GM10248 (cell line): ENCODE measurements around the gene CAMTA1.

Experiments
- CTCF ChIA-PET: fragments of 300-600 bp; sonication (Branson Sonifier 250); formaldehyde crosslinking; extraction: SDS; loops from one replicate; lab custom pipeline; 2021; ENCODE audit warnings: antibody characterized with exemption; lab: Yijun Ruan, JAX
- POLR2A ChIA-PET: fragments of 350-650 bp; sonication (Branson Sonifier 250); formaldehyde crosslinking; extraction: SDS; loops from one replicate; lab custom pipeline; 2020; ENCODE audit warnings: antibody characterized with exemption; lab: Yijun Ruan, JAX
- DNase-seq: peaks from one replicate; pipeline ENCODE4 v3.0.0; 2012; ENCODE audit errors: extremely low spot score
- TF ChIP-seq, protein P1 (sequence below): IDR thresholded peaks from 2 replicates; pipeline ENCODE4 v1.5.1; 2012; ENCODE audit warnings: mild to moderate bottlenecking, low read depth; ENCODE audit errors: extremely low read depth, missing control alignments, control extremely low read depth

The CAMTA1 gene

GRCh38 chr1:6785728-6786505 lies 663 bp downstream of the CAMTA1 start:
- ChIA-PET POLR2A (interaction anchor here (0.8 kb wide), 1 partner anchor 13 kb away, joined by 3 read pairs; no protein-coding TSS in a partner anchor), CTCF (interaction anchor here (1.3 to 3.6 kb wide), 4 partner anchors 12 to 102 kb away, joined by 4 to 11 read pairs (median 4); partner anchors contain the start of gene DNAJC11)
- peak; percentile 85 for DNase-seq
- TF ChIP-seq, protein P1, sequence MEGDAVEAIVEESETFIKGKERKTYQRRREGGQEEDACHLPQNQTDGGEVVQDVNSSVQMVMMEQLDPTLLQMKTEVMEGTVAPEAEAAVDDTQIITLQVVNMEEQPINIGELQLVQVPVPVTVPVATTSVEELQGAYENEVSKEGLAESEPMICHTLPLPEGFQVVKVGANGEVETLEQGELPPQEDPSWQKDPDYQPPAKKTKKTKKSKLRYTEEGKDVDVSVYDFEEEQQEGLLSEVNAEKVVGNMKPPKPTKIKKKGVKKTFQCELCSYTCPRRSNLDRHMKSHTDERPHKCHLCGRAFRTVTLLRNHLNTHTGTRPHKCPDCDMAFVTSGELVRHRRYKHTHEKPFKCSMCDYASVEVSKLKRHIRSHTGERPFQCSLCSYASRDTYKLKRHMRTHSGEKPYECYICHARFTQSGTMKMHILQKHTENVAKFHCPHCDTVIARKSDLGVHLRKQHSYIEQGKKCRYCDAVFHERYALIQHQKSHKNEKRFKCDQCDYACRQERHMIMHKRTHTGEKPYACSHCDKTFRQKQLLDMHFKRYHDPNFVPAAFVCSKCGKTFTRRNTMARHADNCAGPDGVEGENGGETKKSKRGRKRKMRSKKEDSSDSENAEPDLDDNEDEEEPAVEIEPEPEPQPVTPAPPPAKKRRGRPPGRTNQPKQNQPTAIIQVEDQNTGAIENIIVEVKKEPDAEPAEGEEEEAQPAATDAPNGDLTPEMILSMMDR = no peak

DNA sequence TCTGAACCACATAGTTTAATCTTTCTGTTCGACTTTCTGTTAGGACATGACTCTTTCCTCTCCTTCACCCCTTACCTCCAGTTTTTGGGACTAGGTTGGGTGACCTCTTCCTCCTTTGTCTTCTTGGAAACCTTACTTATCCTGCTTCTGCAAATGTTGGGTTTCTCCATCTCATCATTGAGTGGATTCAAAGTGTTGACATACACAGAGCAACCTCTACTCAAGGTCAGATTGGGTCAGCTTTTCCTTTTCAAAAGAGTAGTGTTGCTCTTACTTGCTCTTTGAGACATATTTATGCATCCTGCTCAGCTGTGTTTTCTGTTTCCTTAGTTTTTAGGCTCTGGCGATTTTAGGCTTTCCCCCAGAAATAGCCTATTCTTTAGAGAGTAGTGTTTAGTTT lies 3.7 kb downstream of the CAMTA1 start:
- no peak for DNase-seq
- POLR2A ChIA-PET = no interaction called here
- CTCF ChIA-PET = interaction anchor here (1.5 to 3.6 kb wide), 2 partner anchors 9 to 101 kb away, joined by 5 to 11 read pairs; no protein-coding TSS in a partner anchor
- TF ChIP-seq, protein P1 = no peak

GRCh38 chr1:6790146-6790545 lies 4.9 kb downstream of the CAMTA1 start:
- DNase-seq = no peak
- POLR2A ChIA-PET = interaction anchor here (0.7 kb wide), 1 partner anchor 595 kb away, joined by 8 read pairs; no protein-coding TSS in a partner anchor
- CTCF ChIA-PET = no interaction called here
- TF ChIP-seq, protein P1 = no peak

DNA sequence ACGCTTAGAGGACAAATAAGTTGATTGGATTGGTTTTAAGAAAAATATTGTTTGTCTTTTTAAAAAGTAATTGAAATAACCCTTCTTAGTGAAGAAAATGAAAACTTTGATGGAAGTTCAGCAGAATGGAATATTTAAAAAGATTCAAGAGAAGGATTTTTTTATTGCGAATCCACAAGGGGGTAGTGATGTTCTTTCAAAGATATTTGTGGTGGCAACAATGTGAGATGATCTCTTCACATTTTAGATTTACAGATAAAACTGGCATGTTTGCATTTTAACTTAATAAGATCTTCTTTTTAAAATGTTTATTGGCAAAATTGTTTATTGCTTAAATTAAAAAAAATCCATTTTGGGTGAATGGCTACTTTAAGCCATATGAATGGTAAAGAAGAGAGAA lies 8.9 kb downstream of the CAMTA1 start:
- POLR2A ChIA-PET = no interaction called here
- TF ChIP-seq, protein P1 = peak; percentile 36
- CTCF ChIA-PET = interaction anchor here (1.1 to 1.5 kb wide), 3 partner anchors 13 to 96 kb away, joined by 3 to 8 read pairs (median 3); no protein-coding TSS in a partner anchor
- no peak for DNase-seq

DNA sequence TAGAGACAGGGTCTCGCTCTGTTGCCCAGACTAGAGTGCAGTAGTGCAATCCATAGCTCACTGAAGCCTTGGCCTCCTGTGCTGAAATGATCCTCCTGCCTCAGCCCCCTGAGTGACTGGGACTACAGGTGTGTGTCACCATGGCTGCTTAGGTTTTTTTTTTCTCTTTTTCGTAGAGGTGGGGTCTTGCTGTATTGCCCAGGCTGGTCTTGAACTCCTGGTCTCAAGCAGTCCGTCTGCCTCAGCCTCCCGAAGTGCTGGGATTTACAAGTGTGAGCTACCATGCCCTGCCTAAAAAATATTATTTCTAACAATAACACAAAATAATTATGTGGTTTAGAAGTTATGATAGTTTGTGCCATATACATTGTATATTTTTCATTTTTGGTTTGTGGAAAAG lies 9.9 kb downstream of the CAMTA1 start:
- TF ChIP-seq, protein P1 = no peak
- ChIA-PET POLR2A (no interaction called here), CTCF (interaction anchor here (1.1 to 5.0 kb wide), 7 partner anchors 10 to 275 kb away, joined by 3 to 19 read pairs (median 3); no protein-coding TSS in a partner anchor)
- no peak for DNase-seq

- ChIA-PET CTCF (interaction anchor here (1.3 to 5.0 kb wide), 5 partner anchors 11 to 275 kb away, joined by 3 to 19 read pairs (median 4); no protein-coding TSS in a partner anchor), POLR2A (no interaction called here)
- no peak for DNase-seq
- TF ChIP-seq, protein P1 = no peak
Observed at GRCh38 chr1:6795661-6796060, 10.4 kb downstream of the CAMTA1 start.
